NB4 (cell line): ENCODE measurements around the gene EHMT1.

Experiments used
- POLR2A ChIP-seq: IDR thresholded peaks from 2 replicates; pipeline ENCODE4 v1.6.1; 2011; ENCODE audit warnings: mild to moderate bottlenecking; ENCODE audit not compliant: insufficient read length; ENCODE audit errors: extremely low read depth
- TF ChIP-seq, protein P1 (sequence below): IDR thresholded peaks from one replicate; pipeline ENCODE4 v1.5.1; 2012; ENCODE audit warnings: low read depth, low read length

DNA sequence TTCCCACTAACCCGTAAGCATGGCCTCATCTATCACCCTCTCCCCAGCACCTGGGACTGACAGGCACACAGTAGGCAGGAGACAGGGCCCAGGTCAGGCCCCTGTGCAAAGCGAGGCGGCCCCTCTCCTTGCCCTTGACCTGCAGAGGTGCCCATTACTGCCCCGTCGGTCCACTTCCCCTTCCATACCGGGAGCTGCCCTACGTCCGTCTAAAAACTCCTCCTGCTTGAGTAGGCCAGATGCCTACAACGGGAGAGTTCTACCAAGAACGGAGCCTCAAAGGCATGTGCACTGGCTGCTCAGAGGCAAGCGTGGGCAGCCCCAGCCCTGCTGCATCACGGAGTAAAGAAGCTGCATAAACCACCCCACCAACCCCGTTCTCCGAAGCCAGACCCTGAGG lies 35.5 kb upstream of the EHMT1 start:
- TF ChIP-seq, protein P1, sequence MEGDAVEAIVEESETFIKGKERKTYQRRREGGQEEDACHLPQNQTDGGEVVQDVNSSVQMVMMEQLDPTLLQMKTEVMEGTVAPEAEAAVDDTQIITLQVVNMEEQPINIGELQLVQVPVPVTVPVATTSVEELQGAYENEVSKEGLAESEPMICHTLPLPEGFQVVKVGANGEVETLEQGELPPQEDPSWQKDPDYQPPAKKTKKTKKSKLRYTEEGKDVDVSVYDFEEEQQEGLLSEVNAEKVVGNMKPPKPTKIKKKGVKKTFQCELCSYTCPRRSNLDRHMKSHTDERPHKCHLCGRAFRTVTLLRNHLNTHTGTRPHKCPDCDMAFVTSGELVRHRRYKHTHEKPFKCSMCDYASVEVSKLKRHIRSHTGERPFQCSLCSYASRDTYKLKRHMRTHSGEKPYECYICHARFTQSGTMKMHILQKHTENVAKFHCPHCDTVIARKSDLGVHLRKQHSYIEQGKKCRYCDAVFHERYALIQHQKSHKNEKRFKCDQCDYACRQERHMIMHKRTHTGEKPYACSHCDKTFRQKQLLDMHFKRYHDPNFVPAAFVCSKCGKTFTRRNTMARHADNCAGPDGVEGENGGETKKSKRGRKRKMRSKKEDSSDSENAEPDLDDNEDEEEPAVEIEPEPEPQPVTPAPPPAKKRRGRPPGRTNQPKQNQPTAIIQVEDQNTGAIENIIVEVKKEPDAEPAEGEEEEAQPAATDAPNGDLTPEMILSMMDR: no peak
- no peak for TF ChIP-seq POLR2A
